KOPT-K1 (cell line): ENCODE data around the gene ATP8A1.

ENCODE experiments used
- H3K27ac ChIP-seq: fragments of 200-600 bp; sonication (generic); 2 replicates; pipeline ENCODE4 v1.5.1; 2016; ENCODE audit warnings: antibody characterized with exemption, mild to moderate bottlenecking, low read depth, low read length; ENCODE audit not compliant: poor library complexity, severe bottlenecking
- H3K36me3 ChIP-seq: fragments of 200-600 bp; sonication (generic); 2 replicates; pipeline ENCODE4 v1.5.1; 2017; ENCODE audit warnings: antibody characterized with exemption, mild to moderate bottlenecking, low read length, moderate library complexity; ENCODE audit not compliant: insufficient read depth
- H3K9me3 ChIP-seq: fragments of 200-600 bp; sonication (generic); 2 replicates; pipeline ENCODE4 v1.5.1; 2017; ENCODE audit warnings: antibody characterized with exemption, low read length, mild to moderate bottlenecking; ENCODE audit not compliant: insufficient read depth, poor library complexity, severe bottlenecking

The ATP8A1 gene

DNA sequence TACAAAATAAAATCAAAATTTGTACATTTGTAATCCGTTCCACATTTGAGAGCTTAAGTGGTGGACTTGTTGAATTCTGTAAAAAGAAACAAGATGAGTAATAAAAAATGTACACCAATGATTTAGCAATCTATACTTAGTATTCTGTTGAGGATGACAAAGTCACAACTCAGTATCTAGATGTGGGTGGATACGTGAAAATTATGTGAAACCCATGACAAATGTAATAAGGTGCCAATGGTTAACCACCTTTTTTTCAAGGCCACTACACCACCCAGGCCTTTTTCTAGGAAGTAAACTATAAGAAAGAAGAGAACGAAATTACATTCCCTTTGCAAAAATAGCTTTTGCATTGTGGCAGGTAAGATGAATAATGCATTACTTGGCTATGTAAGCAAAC lies 77.0 kb downstream of the ATP8A1 start:
- no peaks in the 10 kb centered on the region for H3K9me3 ChIP-seq
- 0 out of 2 replicates have a peak, but pooled peaks cover 5% of the 10 kb centered on the region for H3K36me3 ChIP-seq
- H3K27ac ChIP-seq, result no peak overlapping the region

DNA sequence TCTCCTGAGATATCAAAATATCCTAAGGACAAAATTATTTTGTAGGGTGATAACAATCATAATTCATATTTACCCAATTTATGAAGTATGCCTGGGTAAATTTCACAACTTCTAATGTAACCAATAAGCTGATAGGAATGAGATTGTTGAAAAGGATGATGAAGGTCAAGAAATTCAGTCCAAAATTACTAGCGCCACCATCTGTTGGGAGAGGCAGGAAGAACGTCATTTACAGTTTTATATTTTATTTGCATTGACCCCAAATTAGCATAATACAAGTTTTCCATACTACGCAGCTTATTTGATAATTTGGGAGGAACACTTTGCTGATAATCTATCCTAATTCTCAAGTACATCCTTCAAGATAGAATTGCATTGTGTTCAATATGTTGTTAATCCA lies 78.7 kb downstream of the ATP8A1 start:
- Histone ChIP-seq H3K27ac (no peak overlapping the region), H3K9me3 (no peaks in the 10 kb centered on the region), H3K36me3 (0 out of 2 replicates have a peak, but pooled peaks cover 5% of the 10 kb centered on the region)

DNA sequence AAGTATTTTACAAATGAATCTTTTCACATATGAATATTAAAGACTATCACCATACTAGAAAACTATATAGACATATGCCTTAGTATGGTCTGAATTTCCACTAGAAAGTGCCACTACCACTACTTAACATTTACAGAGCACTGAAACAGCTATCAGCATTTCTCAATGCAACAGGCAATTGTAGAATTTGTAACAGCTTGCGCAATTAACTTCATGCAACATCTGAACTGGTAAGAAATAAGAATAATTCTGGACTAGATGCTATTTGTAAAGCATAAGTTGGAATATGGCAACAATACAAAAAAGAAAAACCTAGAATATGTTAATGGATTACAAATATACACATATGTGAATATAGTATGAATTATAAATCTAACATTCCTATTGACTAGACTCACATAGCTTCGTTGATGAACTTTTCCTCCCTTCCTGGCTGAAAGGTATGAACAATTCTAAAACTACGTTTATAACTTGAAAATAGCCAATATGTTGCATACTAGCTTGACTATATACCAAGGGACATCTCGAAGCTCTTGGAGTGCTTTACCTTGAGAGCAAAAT lies 82.0 kb downstream of the ATP8A1 start:
- H3K27ac ChIP-seq, result no peak overlapping the region
- no peaks in the 10 kb centered on the region for H3K9me3 ChIP-seq
- H3K36me3 ChIP-seq, result 0 out of 2 replicates have a peak, but pooled peaks cover under 1% of the 10 kb centered on the region

DNA sequence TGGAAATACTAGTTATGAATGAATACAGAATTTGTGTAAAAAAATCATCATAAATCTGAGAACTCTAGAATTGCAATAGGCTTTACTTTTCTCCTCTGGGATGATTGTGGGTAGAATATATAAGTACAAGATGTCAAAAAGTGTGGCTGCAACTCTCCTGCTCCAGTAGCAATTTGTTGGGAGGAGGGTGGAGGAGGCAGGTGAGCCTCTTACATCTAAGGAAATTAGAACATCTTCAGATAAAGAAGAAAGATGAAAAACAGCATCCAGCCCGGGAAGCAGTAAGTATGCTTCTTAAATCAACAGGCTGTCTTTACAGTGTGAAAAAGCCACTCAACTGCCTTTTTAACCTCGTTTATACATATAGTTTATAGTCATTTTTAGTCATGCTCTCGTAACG lies 83.7 kb downstream of the ATP8A1 start:
- Histone ChIP-seq H3K9me3 (no peaks in the 10 kb centered on the region), H3K36me3 (no peaks in the 10 kb centered on the region), H3K27ac (no peak overlapping the region)

DNA sequence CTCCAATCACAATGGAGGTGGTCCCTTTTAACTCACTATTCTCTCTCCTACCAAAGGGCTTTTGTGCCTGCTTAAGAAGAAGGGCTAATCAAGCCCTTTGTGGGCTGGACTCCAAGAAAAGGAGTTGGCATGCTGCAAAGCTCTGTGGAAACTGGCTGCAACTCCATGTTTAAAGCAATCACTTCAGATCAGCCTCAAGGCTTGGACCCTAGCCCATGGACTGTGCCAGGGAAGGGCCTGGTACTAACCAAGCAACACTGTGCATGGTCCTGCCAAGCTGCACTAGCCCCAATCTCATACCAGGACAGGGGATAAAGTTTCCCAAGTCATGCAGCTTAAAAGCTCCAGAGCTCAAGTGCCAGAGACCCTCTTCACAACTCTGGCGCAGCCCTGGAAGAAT lies 86.7 kb downstream of the ATP8A1 start:
- H3K36me3 ChIP-seq, result no peaks in the 10 kb centered on the region
- H3K9me3 ChIP-seq, result no peaks in the 10 kb centered on the region
- no peak overlapping the region for H3K27ac ChIP-seq

DNA sequence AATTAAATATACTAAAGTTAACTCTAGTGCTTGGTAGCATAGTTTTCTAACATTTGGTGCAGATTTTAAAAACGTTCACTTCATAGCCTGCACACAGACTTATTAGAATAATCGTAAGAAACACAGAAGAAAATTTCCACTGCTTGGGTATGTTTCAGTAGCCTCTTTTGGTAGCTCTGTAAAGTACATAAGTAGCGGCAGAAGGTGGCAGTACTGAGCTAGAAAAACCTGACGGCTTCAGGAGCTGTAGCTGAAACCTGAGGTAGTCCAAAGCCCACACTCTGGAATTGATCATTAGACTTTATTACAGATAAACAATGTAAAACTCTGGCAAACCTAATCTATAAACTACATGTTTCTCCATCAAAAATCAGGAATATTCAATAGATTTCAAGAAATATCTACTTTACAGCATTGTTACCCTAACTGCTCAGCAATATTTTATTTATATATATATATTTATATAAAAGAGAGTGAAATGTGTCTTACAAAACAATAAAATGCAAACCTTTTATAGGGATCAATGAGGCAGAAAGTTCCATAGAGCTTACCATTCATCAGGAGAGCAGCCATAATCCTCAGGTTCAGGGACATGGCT lies 88.2 kb downstream of the ATP8A1 start:
- no peaks in the 10 kb centered on the region for H3K9me3 ChIP-seq
- H3K27ac ChIP-seq, result no peak overlapping the region
- H3K36me3 ChIP-seq, result no peaks in the 10 kb centered on the region

DNA sequence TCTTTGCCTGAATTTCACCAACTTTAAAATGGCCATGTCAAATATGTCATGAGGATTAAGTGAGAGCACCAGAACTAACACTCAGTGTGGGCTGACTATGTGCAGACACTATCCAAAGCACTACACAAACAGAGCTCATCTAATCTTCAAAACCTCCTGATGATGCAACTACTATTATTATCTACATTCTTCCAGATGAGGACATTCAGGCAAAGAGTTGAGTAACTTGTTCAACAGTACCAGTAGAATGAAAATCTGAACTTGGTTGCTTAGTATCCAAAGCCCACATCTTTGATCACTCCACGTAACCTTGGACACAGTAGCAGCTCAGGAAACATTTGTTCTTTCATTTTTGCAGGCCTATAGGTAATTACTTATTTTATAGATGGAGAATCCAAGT lies 90.1 kb downstream of the ATP8A1 start:
- Histone ChIP-seq H3K36me3 (no peaks in the 10 kb centered on the region), H3K27ac (no peak overlapping the region), H3K9me3 (no peaks in the 10 kb centered on the region)

DNA sequence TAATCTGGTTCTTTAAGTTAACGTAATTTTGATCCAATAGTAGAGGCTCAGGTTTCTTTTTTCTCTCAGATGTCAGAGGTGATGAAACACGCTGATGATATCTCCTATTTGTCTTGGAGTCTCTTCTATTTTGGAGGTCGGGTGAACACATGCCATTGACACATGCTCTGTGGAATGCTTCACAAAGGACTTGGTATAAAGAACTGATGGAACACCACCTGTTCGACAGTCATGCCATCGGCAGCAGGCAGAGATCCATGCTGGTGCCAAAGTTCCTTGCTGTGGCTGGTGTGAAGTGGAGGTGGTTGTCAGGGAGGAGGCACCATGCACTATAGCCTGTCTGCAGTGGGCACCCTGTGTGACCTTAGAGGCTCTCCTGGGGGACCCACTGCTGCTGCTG lies 94.9 kb downstream of the ATP8A1 start:
- no peaks in the 10 kb centered on the region for H3K9me3 ChIP-seq
- no peaks in the 10 kb centered on the region for H3K36me3 ChIP-seq
- no peak overlapping the region for H3K27ac ChIP-seq

DNA sequence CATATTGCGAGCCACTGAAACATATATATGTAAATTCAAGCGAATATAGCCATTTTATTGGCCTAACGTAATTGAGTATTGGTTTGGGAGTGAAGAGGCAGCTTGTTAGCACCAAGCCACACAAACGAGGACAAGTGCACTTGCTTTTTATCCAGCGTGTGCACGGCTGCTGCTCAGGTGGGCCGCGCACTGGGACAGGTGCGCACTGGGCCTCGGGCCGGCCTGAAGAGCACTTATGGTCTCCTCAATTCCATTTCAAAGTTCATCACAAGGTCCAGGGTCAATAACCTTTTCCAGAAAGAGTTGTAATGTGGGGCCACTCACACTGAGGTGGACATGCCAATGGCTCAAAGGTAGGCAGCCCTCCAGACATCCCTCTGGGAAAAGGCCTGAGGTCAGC lies 95.9 kb downstream of the ATP8A1 start:
- no peaks in the 10 kb centered on the region for H3K36me3 ChIP-seq
- no peaks in the 10 kb centered on the region for H3K9me3 ChIP-seq
- H3K27ac ChIP-seq, result no peak overlapping the region

DNA sequence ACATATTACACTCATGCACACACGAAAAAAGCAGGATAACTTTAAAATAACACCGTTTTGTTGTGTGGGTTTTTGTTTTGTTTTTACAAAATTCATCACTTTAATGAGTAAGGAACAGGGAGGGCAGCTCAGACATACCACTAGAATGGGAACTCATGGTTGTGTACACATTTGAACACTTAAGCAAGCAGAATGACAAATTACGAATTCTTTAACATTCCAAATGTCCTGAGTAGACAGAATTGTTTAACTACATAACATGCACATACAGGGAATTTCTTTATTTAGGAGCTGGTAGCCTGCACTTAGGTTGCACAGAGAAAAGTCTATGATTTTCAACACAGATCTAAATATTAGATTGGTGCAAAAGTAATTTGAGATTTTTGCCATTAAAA lies 96.4 kb downstream of the ATP8A1 start:
- no peaks in the 10 kb centered on the region for H3K36me3 ChIP-seq
- no peak overlapping the region for H3K27ac ChIP-seq
- no peaks in the 10 kb centered on the region for H3K9me3 ChIP-seq

DNA sequence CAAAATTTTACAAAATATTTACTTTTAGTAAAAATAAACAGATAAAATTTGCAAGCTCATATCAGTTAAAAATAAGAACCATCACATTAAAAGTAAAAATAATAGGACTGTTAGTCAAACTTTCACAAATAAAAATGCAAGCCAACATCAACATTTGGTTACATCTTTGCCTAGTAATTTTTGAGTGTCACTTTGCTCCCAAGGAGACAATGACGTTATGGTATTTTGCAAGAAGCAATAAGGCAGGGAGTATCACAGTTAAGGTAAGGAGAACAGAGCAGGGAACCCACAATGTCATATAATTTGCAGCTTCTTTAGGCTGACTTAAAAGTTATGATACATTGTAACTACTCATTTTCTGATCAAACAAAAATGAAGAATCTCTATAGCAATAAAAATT lies 98.7 kb downstream of the ATP8A1 start:
- no peaks in the 10 kb centered on the region for H3K36me3 ChIP-seq
- H3K9me3 ChIP-seq, result no peaks in the 10 kb centered on the region
- no peak overlapping the region for H3K27ac ChIP-seq

DNA sequence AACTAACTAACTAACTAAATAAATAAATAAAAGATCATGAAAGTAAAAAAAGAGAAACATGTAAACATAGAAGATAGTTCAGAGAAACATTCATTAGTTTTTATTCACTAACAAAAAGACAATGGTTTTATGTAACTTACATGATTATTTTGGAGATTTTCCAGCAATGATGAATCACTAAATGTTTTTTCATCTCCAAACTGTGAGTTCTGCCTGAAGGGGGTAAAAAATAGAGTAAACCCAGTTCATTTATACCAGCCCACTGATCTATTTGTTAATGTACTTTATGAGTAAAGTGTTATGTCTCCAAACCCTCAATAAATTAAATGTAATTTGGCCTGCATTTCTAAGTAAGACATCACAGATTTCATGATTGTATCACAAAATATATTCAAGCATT lies 101.1 kb downstream of the ATP8A1 start:
- Histone ChIP-seq H3K27ac (no peak overlapping the region), H3K36me3 (no peaks in the 10 kb centered on the region), H3K9me3 (no peaks in the 10 kb centered on the region)

DNA sequence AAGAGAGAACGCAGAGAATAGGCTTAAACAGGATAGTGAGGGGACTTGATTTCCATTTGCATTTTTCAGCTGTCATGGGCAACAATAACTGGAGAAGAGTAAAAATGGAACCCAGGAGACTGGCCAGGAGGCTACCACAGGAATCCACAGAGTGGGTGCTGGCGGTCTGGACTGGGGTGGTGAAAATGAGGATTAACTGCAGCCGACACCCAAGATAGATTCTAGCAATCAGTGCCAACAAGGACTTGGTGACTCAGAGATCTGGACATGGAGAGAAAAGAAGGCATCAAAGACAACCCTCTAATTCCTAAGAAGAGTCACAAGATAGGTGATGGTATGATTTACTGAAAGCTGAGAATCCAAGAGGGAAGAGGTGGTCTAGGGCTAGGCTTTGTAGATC lies 102.8 kb downstream of the ATP8A1 start:
- H3K27ac ChIP-seq, result no peak overlapping the region
- H3K9me3 ChIP-seq, result no peaks in the 10 kb centered on the region
- no peaks in the 10 kb centered on the region for H3K36me3 ChIP-seq

DNA sequence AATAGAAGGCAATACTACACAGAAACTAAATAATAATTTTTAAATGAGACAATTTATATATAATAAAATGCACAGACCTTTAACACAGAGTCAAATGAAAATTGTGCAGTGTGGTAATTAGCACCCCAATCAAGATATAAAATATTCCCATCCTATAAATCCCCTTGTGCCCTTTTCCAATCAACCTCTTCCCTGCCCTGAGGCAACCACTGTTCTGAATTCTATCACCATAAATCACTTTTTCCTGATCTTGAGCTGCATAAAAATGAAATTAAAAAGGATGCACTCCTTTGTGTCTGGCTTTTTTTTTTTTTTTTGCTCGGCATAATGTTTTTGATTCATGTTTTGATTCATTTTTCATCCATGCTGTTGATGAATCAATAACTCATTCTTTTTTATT lies 107.0 kb downstream of the ATP8A1 start:
- no peaks in the 10 kb centered on the region for H3K36me3 ChIP-seq
- no peak overlapping the region for H3K27ac ChIP-seq
- H3K9me3 ChIP-seq, result no peaks in the 10 kb centered on the region

DNA sequence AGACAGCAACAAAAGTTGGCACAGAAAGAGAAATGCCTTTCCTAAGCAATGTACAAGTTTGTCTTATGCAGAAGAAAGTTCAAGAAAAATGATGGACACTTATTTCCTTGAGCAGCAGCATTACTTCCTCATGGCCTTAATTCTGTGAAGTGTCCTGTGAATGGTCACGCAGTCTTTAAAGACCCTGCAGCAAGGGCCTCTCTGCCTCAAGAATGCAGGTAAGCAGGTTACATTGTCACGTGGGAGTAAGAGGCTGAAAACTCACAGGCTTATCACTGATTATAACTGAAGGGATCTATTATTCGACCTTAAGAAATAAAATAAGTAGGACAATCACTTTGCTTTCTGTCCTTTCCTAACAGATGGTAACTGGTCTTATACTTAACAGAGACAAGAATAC lies 109.1 kb downstream of the ATP8A1 start:
- Histone ChIP-seq H3K27ac (no peak overlapping the region), H3K36me3 (no peaks in the 10 kb centered on the region), H3K9me3 (no peaks in the 10 kb centered on the region)

DNA sequence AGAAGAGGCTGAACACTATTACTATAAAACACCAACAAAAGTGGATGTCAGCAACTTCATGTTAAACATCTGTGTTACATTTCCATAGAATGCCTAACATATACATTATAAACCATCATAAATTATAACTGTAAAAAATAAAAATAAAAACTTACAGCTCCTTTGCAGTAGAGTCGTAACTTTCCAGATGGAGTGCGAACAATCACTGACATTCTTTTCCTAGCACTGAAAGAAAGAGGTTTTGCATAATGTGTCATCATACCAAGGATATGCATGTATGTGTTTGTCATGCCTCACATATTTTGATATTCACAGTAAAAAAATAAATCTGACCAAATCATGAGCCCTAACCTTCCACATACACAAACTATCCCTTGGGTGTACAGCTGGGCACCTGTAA lies 113.1 kb downstream of the ATP8A1 start:
- H3K36me3 ChIP-seq, result no peaks in the 10 kb centered on the region
- no peaks in the 10 kb centered on the region for H3K9me3 ChIP-seq
- no peak overlapping the region for H3K27ac ChIP-seq
